Panc1 (cell line): Measurements from ENCODE around the gene HMMR. TPM values are rescaled to one million over a fixed set of nuclear protein-coding genes. Genes with fewer than 3 reads are reported as not detected.
"Not testable (repeated sequence)": the region's sequence is repeated elsewhere in the genome, so short reads cannot be mapped to it uniquely, and the experiment has no call there.

Experiments used
- ATAC-seq: fragments of 200-7000 bp; cut with Tn5 transposase; 2 replicates; pipeline ENCODE4 v1.9.1; 2020; ENCODE audit warnings: mild to moderate bottlenecking, moderate library complexity
- BruUV-seq: library from RNA; stranded (reverse); fragments of 400-500 nt; replicated peaks from 2 replicates; lab custom pipeline; 2021; lab: Mats Ljungman, UMichigan
- CTCF ChIA-PET: fragments of 300-600 bp; sonication (Branson Sonifier 250); formaldehyde crosslinking; loops from one replicate; lab custom pipeline; 2022; ENCODE audit warnings: antibody characterized with exemption; lab: Charles Lee
- POLR2A ChIA-PET: fragments of 300-600 bp; sonication (Branson Sonifier 250); formaldehyde crosslinking; loops from one replicate; lab custom pipeline; 2022; ENCODE audit warnings: antibody characterized with exemption; lab: Charles Lee
- DNase-seq: peaks from one replicate; pipeline ENCODE4 v3.0.0-alpha.2; 2010; ENCODE audit warnings: low read depth, low spot score
- H3K27ac ChIP-seq: 2 replicates; pipeline ENCODE4 v1.5.1; 2011; ENCODE audit warnings: mild to moderate bottlenecking, low read length, inconsistent platforms
- H3K27me3 ChIP-seq: fragments of 200-500 bp; sonication (Bioruptor generic); 2 replicates; pipeline ENCODE4 v1.6.0; 2014; ENCODE audit warnings: low read length, inconsistent platforms; ENCODE audit not compliant: control insufficient read depth, insufficient read depth
- H3K36me3 ChIP-seq: fragments of 200-500 bp; sonication (Bioruptor generic); 2 replicates; pipeline ENCODE4 v1.5.1; 2014; ENCODE audit warnings: inconsistent platforms, mild to moderate bottlenecking, low read length, moderate library complexity; ENCODE audit not compliant: control insufficient read depth, insufficient read depth
- H3K4me1 ChIP-seq: 2 replicates; pipeline ENCODE4 v1.5.1; 2011; ENCODE audit warnings: inconsistent platforms, mild to moderate bottlenecking, low read length, moderate library complexity; ENCODE audit not compliant: control insufficient read depth, insufficient read depth
- H3K4me3 ChIP-seq, 2 experiments: 2 replicates each; pipeline ENCODE4 v1.5.1; 2011 to 2012; ENCODE audit warnings: low read depth in 2 of 2, low read length in 2 of 2, mild to moderate bottlenecking in 2 of 2, inconsistent platforms in 1 of 2, moderate library complexity in 1 of 2
- H3K9me3 ChIP-seq: fragments of 200-500 bp; sonication (Bioruptor generic); 2 replicates; pipeline ENCODE4 v1.5.1; 2014; ENCODE audit warnings: low read depth, mild to moderate bottlenecking, inconsistent platforms, low read length, moderate library complexity; ENCODE audit not compliant: control insufficient read depth, insufficient read depth
- CTCF ChIP-seq: fragments of 450-650 bp; IDR thresholded peaks from 2 replicates; pipeline ENCODE4 v1.5.1; 2017; ENCODE audit warnings: mild to moderate bottlenecking
- POLR2AphosphoS5 ChIP-seq: IDR thresholded peaks from 2 replicates; pipeline ENCODE4 v1.6.1; 2012; ENCODE audit warnings: mild to moderate bottlenecking, low read depth, low read length, moderate library complexity
- REST ChIP-seq, 2 experiments: IDR thresholded peaks; 2 replicates each; pipeline ENCODE4 v1.6.1; 2011 to 2012; ENCODE audit warnings: low read depth in 2 of 2, control low read depth in 1 of 2, low read length in 1 of 2, mild to moderate bottlenecking in 1 of 2, moderate library complexity in 1 of 2; ENCODE audit not compliant: insufficient read depth in 1 of 2
- SIN3A ChIP-seq: IDR thresholded peaks from 2 replicates; pipeline ENCODE4 v1.6.1; 2012; ENCODE audit warnings: low read depth, mild to moderate bottlenecking, low read length, moderate library complexity, borderline replicate concordance; ENCODE audit not compliant: insufficient read depth
- TCF7L2 ChIP-seq: IDR thresholded peaks from 2 replicates; pipeline ENCODE4 v1.6.1; 2011; ENCODE audit warnings: mild to moderate bottlenecking, low read depth, low read length, inconsistent platforms
- in situ Hi-C: cut with HindIII; loops from 2 replicates; pipeline ENCODE4 v1.10.0; 2016; ENCODE audit warnings: low sequenced_read_pairs, low pct_unique_long_range_greater_than_20kb
- intact Hi-C: fragments of 100-400 bp; cut with micrococcal nuclease; formaldehyde crosslinking; loops from one replicate; pipeline ENCODE4 v1.10.0; 2022; ENCODE audit not compliant: unreplicated experiment
- total RNA-seq: library from RNA; stranded (reverse); gene quantifications from one replicate; pipeline ENCODE4 v1.2.1, GENCODE V29; 2021; ENCODE audit not compliant: unreplicated experiment

HMMR gene
- total RNA-seq, 1 experiment from 2014 or later = 42.5 TPM

- BruUV-seq, DNase-seq, in situ Hi-C loops, CTCF ChIA-PET, H3K27ac ChIP-seq, POLR2A ChIA-PET, H3K36me3 ChIP-seq, H3K9me3 ChIP-seq, ATAC-seq, H3K4me3 ChIP-seq, H3K4me1 ChIP-seq, intact Hi-C loops: not testable (repeated sequence)
- peaks cover 11% of the 10 kb centered on the region for H3K27me3 ChIP-seq
Measured at GRCh38 chr5:163536442-163536841, 76.0 kb downstream of the HMMR start.

GRCh38 chr5:163540696-163541095 lies 80.3 kb downstream of the HMMR start:
- no TSS peak for BruUV-seq
- ChIA-PET CTCF (no interaction called here), POLR2A (no interaction called here)
- no peaks in the 10 kb centered on the region for H3K4me1 ChIP-seq
- ATAC-seq (no peak), DNase-seq (no peak)
- intact Hi-C loops = no loop called here
- TF ChIP-seq TCF7L2 = no peak
- TF ChIP-seq CTCF = no peak
- TF ChIP-seq SIN3A = no peak
- no peak for TF ChIP-seq POLR2AphosphoS5
- TF ChIP-seq REST (IDR thresholded peaks at IDR 0.05; ENCODE audit: insufficient read depth in 1 of 2, low read depth in 2 of 2, low read length in 1 of 2) = no peak
- H3K27me3 ChIP-seq = peaks cover 13% of the 10 kb centered on the region
- in situ Hi-C loops = no loop called here
- no peak overlapping the region for H3K27ac ChIP-seq
- H3K36me3 ChIP-seq = no peaks in the 10 kb centered on the region
- no peaks in the 10 kb centered on the region for H3K9me3 ChIP-seq
- no peak overlapping the region for H3K4me3 ChIP-seq

Other genes with a start within 250 kb of the HMMR start
- 117 TPM for gene CCNG1, start 23.0 kb upstream of the HMMR start, total RNA-seq
- 58.6 TPM for gene NUDCD2, start 530 bp upstream of the HMMR start, total RNA-seq
- gene MAT2B, start 45.0 kb downstream of the HMMR start, total RNA-seq = 52.1 TPM